HEK293 (cell line): ENCODE results near the gene SEC14L6.
"Not testable (repeated sequence)": the region's sequence is repeated elsewhere in the genome, so short reads cannot be mapped to it uniquely, and the experiment has no call there.

Source experiments
- CTCF ChIA-PET: fragments of 350-600 bp; formaldehyde crosslinking; extraction: SDS; loops from one replicate; lab custom pipeline; 2021; ENCODE audit warnings: antibody characterized with exemption; lab: Yijun Ruan, JAX
- POLR2A ChIA-PET: fragments of 300-600 bp; formaldehyde crosslinking; extraction: SDS; loops from one replicate; lab custom pipeline; 2020; ENCODE audit warnings: antibody characterized with exemption, inconsistent platforms; lab: Yijun Ruan, JAX
- H3K27ac ChIP-seq: fragments of 200-500 bp; sonication (Bioruptor generic); 2 replicates; pipeline ENCODE4 v1.5.1; 2014; ENCODE audit warnings: low read depth, low read length, control low read depth, inconsistent platforms; ENCODE audit errors: extremely low read depth
- H3K36me3 ChIP-seq, 2 experiments: fragments of 200-500 bp in 1 of 2; sonication (Bioruptor generic) in 1 of 2; 1 replicate in 1 of 2; 2 replicates in 1 of 2; pipeline ENCODE4 v1.5.1; 2014 to 2017; ENCODE audit warnings: inconsistent platforms in 2 of 2, low read length in 2 of 2; ENCODE audit not compliant: control insufficient read depth in 2 of 2, insufficient read depth in 1 of 2
- H3K4me1 ChIP-seq: fragments of 200-500 bp; sonication (Bioruptor generic); 2 replicates; pipeline ENCODE4 v1.5.1; 2014; ENCODE audit warnings: mild to moderate bottlenecking, low read length, inconsistent platforms; ENCODE audit not compliant: control insufficient read depth, insufficient read depth
- H3K4me3 ChIP-seq: 2 replicates; pipeline ENCODE4 v1.5.1; 2011; ENCODE audit warnings: low read depth, mild to moderate bottlenecking, control low read depth, low read length, moderate library complexity
- H3K9me3 ChIP-seq: fragments of 200-500 bp; sonication (Bioruptor generic); 2 replicates; pipeline ENCODE4 v1.5.1; 2014; ENCODE audit warnings: low read depth, low read length, inconsistent platforms; ENCODE audit not compliant: control insufficient read depth, insufficient read depth
- HOXC10 ChIP-seq: sonication (generic); formaldehyde crosslinking; IDR thresholded peaks from 2 replicates; pipeline ENCODE4 v1.8.1; 2023; ENCODE audit warnings: mild to moderate bottlenecking, missing genetic modification reagents
- KLF1 ChIP-seq: fragments of 450-650 bp; formaldehyde crosslinking; IDR thresholded peaks from 2 replicates; pipeline ENCODE4 v1.5.1; 2016; ENCODE audit warnings: missing biosample characterization, missing genetic modification characterization
- PRDM6 ChIP-seq: fragments of 450-650 bp; formaldehyde crosslinking; IDR thresholded peaks from 2 replicates; pipeline ENCODE4 v1.5.1; 2017; ENCODE audit warnings: missing biosample characterization, missing genetic modification characterization
- SALL2 ChIP-seq: fragments of 450-650 bp; formaldehyde crosslinking; IDR thresholded peaks from 2 replicates; pipeline ENCODE4 v1.5.0; 2017; ENCODE audit warnings: missing biosample characterization, mild to moderate bottlenecking, missing genetic modification characterization, borderline replicate concordance
- SCRT1 ChIP-seq: fragments of 450-650 bp; formaldehyde crosslinking; IDR thresholded peaks from 2 replicates; pipeline ENCODE4 v1.5.1; 2016; ENCODE audit warnings: missing biosample characterization, missing genetic modification characterization, borderline replicate concordance
- ZBTB17 ChIP-seq: fragments of 450-650 bp; formaldehyde crosslinking; IDR thresholded peaks from 2 replicates; pipeline ENCODE4 v1.5.1; 2016; ENCODE audit warnings: missing biosample characterization, missing genetic modification characterization
- ZBTB26 ChIP-seq: fragments of 450-650 bp; formaldehyde crosslinking; optimal IDR thresholded peaks from 2 replicates; pipeline ENCODE3; 2016; ENCODE audit warnings: missing biosample characterization, mild to moderate bottlenecking, missing genetic modification characterization
- ZIC2 ChIP-seq: fragments of 450-650 bp; formaldehyde crosslinking; IDR thresholded peaks from 2 replicates; pipeline ENCODE4 v1.5.1; 2016; ENCODE audit warnings: missing biosample characterization, missing genetic modification characterization
- ZNF2 ChIP-seq: fragments of 450-650 bp; formaldehyde crosslinking; IDR thresholded peaks from 2 replicates; pipeline ENCODE4 v1.5.1; 2016; ENCODE audit warnings: missing biosample characterization, missing genetic modification characterization
- ZNF280C ChIP-seq: fragments of 450-650 bp; formaldehyde crosslinking; IDR thresholded peaks from 2 replicates; pipeline ENCODE4 v1.5.1; 2016; ENCODE audit warnings: missing biosample characterization, missing genetic modification characterization
- ZNF362 ChIP-seq: fragments of 450-650 bp; formaldehyde crosslinking; IDR thresholded peaks from 2 replicates; pipeline ENCODE4 v1.5.1; 2016; ENCODE audit warnings: missing biosample characterization, missing genetic modification characterization
- ZNF404 ChIP-seq: fragments of 450-650 bp; formaldehyde crosslinking; IDR thresholded peaks from 2 replicates; pipeline ENCODE4 v1.5.1; 2017; ENCODE audit warnings: missing biosample characterization, missing genetic modification characterization
- ZNF529 ChIP-seq: fragments of 450-650 bp; formaldehyde crosslinking; IDR thresholded peaks from 2 replicates; pipeline ENCODE4 v1.5.1; 2017; ENCODE audit warnings: missing genetic modification characterization, missing biosample characterization; ENCODE audit not compliant: insufficient replicate concordance
- ZNF561 ChIP-seq: fragments of 450-650 bp; IDR thresholded peaks from 2 replicates; pipeline ENCODE4 v1.5.1; 2018; ENCODE audit warnings: missing biosample characterization, missing genetic modification characterization, borderline replicate concordance
- ZNF571 ChIP-seq: fragments of 450-650 bp; formaldehyde crosslinking; IDR thresholded peaks from 2 replicates; pipeline ENCODE4 v1.5.0; 2017; ENCODE audit warnings: missing biosample characterization, missing genetic modification characterization
- ZNF596 ChIP-seq: fragments of 450-650 bp; IDR thresholded peaks from 2 replicates; pipeline ENCODE4 v1.5.0; 2018; ENCODE audit warnings: missing biosample characterization, mild to moderate bottlenecking, missing genetic modification characterization, moderate library complexity
- ZNF600 ChIP-seq: fragments of 450-650 bp; formaldehyde crosslinking; IDR thresholded peaks from 2 replicates; pipeline ENCODE4 v1.5.1; 2016; ENCODE audit warnings: missing biosample characterization, missing genetic modification characterization
- ZNF639 ChIP-seq: fragments of 450-650 bp; formaldehyde crosslinking; IDR thresholded peaks from 2 replicates; pipeline ENCODE4 v1.5.1; 2016; ENCODE audit warnings: missing biosample characterization, missing genetic modification characterization
- ZNF654 ChIP-seq: fragments of 450-650 bp; formaldehyde crosslinking; IDR thresholded peaks from 2 replicates; pipeline ENCODE4 v1.5.1; 2016; ENCODE audit warnings: low read depth, missing biosample characterization, missing genetic modification characterization
- ZNF670 ChIP-seq: fragments of 450-650 bp; formaldehyde crosslinking; IDR thresholded peaks from 2 replicates; pipeline ENCODE4 v1.5.1; 2016; ENCODE audit warnings: missing biosample characterization, missing genetic modification characterization, low read depth
- ZNF785 ChIP-seq: fragments of 450-650 bp; formaldehyde crosslinking; IDR thresholded peaks from 2 replicates; pipeline ENCODE4 v1.5.1; 2016; ENCODE audit warnings: missing biosample characterization, missing genetic modification characterization
- ZNF830 ChIP-seq: fragments of 450-650 bp; IDR thresholded peaks from 2 replicates; pipeline ENCODE4 v1.5.0; 2018; ENCODE audit warnings: missing biosample characterization, missing genetic modification characterization, low read depth, mild to moderate bottlenecking, moderate library complexity

The SEC14L6 gene

GRCh38 chr22:30562366-30562765 lies 15.8 kb upstream of the SEC14L6 start (continued):
- no peak for TF ChIP-seq PRDM6 (tag by site-specific recombination)
- TF ChIP-seq ZBTB26 (tag by site-specific recombination) = no peak
- no peak for TF ChIP-seq SCRT1
- no peak for TF ChIP-seq ZNF654
- no peak for TF ChIP-seq ZNF670
- TF ChIP-seq ZNF362 = no peak
- no peak for TF ChIP-seq ZNF600 (tag by site-specific recombination)
- TF ChIP-seq ZNF571 (tag by site-specific recombination) = no peak

- H3K4me3 ChIP-seq = no peak overlapping the region
- ChIA-PET CTCF (interaction anchor here (0.6 to 1.3 kb wide), 5 partner anchors 10 to 1965 kb away, joined by 3 to 5 read pairs (median 3); no protein-coding TSS in a partner anchor), POLR2A (no interaction called here)
- no peaks in the 10 kb centered on the region for H3K9me3 ChIP-seq
- H3K36me3 ChIP-seq = no peaks in the 10 kb centered on the region
- H3K27ac ChIP-seq = no peak overlapping the region
- no peaks in the 10 kb centered on the region for H3K4me1 ChIP-seq
- no peak for TF ChIP-seq ZNF280C (tag by site-specific recombination)
- peak; percentile 52 for TF ChIP-seq ZIC2 (tag by site-specific recombination)
Observed at GRCh38 chr22:30561402-30562189, 15.1 kb upstream of the SEC14L6 start.

- H3K4me1 ChIP-seq, POLR2A ChIA-PET, H3K27ac ChIP-seq, H3K36me3 ChIP-seq, H3K4me3 ChIP-seq, H3K9me3 ChIP-seq: not testable (repeated sequence)
- CTCF ChIA-PET = interaction anchor here (0.6 to 0.7 kb wide), 3 partner anchors 11 to 1966 kb away, joined by 3 to 4 read pairs (median 3); no protein-coding TSS in a partner anchor
- TF ChIP-seq KLF1 (tag by site-specific recombination) = 0 out of 2 replicates have a peak, but pooled peaks have one; percentile 16
Observed at GRCh38 chr22:30560643-30561202, 14.2 kb upstream of the SEC14L6 start.

- ChIA-PET POLR2A (no interaction called here), CTCF (interaction anchor here (0.6 kb wide), 1 partner anchor 106 kb away, joined by 3 read pairs; no protein-coding TSS in a partner anchor)
- Histone ChIP-seq H3K36me3 (no peaks in the 10 kb centered on the region), H3K4me3 (no peak overlapping the region), H3K4me1 (no peaks in the 10 kb centered on the region), H3K27ac (no peak overlapping the region), H3K9me3 (no peaks in the 10 kb centered on the region)
- TF ChIP-seq ZNF830 (tag by site-specific recombination) (no peak), ZNF529 (tag by site-specific recombination) (no peak), ZNF785 (no peak), SALL2 (no peak), ZBTB17 (tag by site-specific recombination) (no peak), ZNF2 (tag by site-specific recombination) (no peak), ZNF561 (no peak), ZNF404 (tag by site-specific recombination) (no peak), ZNF596 (tag by site-specific recombination) (no peak), ZNF639 (tag by site-specific recombination) (no peak), HOXC10 (no peak)
Observed at GRCh38 chr22:30559889-30560288, 13.3 kb upstream of the SEC14L6 start.
